ENCODE results near the gene SNAP25. TPM values are rescaled to one million over a fixed set of nuclear protein-coding genes. Genes with fewer than 3 reads are reported as not detected.
A peak's percentile ranks its signal among the peaks of the same experiment; 100 is the strongest.

Gene SNAP25
- total and polyA plus RNA-seq, 2 experiments from 2014 or later = 4.0 to 6.3 TPM

- H3K4me3 ChIP-seq = no peak overlapping the region
- H3K9me3 ChIP-seq (ENCODE audit: low read depth) = no peaks in the 10 kb centered on the region
- TF ChIP-seq CTCF (IDR thresholded peaks at IDR 0.05; ENCODE audit: low read depth, low read length) = no peak
- no peaks in the 10 kb centered on the region for H3K27me3 ChIP-seq
- peak in 1 of 2 donors; percentile 36 for DNase-seq (ENCODE audit: low read depth in 1 of 2, low spot score in 1 of 2)
- peaks cover 7% of the 10 kb centered on the region for H3K4me1 ChIP-seq (ENCODE audit: low read depth)
- H3K36me3 ChIP-seq = no peaks in the 10 kb centered on the region
- H3K27ac ChIP-seq = no peak overlapping the region
These were observed 118.5 kb downstream of the SNAP25 start for GRCh38 chr20:10336959-10337729.

- no peak for DNase-seq (ENCODE audit: low read depth in 1 of 2, low spot score in 1 of 2)
- Histone ChIP-seq H3K9me3 (ENCODE audit: low read depth) (no peaks in the 10 kb centered on the region), H3K4me1 (ENCODE audit: low read depth) (no peaks in the 10 kb centered on the region), H3K36me3 (no peaks in the 10 kb centered on the region), H3K27ac (no peak overlapping the region), H3K4me3 (no peak overlapping the region), H3K27me3 (no peaks in the 10 kb centered on the region)
- TF ChIP-seq CTCF (IDR thresholded peaks at IDR 0.05; ENCODE audit: low read depth, low read length) = no peak
These were observed 120.0 kb downstream of the SNAP25 start for GRCh38 chr20:10338426-10339180.

- Histone ChIP-seq H3K27me3 (no peaks in the 10 kb centered on the region), H3K4me1 (ENCODE audit: low read depth) (no peaks in the 10 kb centered on the region), H3K9me3 (ENCODE audit: low read depth) (no peaks in the 10 kb centered on the region), H3K36me3 (no peaks in the 10 kb centered on the region), H3K27ac (no peak overlapping the region), H3K4me3 (no peak overlapping the region)
- DNase-seq (ENCODE audit: low read depth in 1 of 2, low spot score in 1 of 2) = no peak
- TF ChIP-seq CTCF (IDR thresholded peaks at IDR 0.05; ENCODE audit: low read depth, low read length) = no peak
These were observed 121.0 kb downstream of the SNAP25 start for GRCh38 chr20:10339609-10340008.

- H3K9me3 ChIP-seq (ENCODE audit: low read depth) = no peaks in the 10 kb centered on the region
- no peaks in the 10 kb centered on the region for H3K4me1 ChIP-seq (ENCODE audit: low read depth)
- no peaks in the 10 kb centered on the region for H3K27me3 ChIP-seq
- no peak for TF ChIP-seq CTCF (IDR thresholded peaks at IDR 0.05; ENCODE audit: low read depth, low read length)
- H3K27ac ChIP-seq = no peak overlapping the region
- H3K36me3 ChIP-seq = no peaks in the 10 kb centered on the region
- no peak for DNase-seq (ENCODE audit: low read depth in 1 of 2, low spot score in 1 of 2)
- no peak overlapping the region for H3K4me3 ChIP-seq
These were observed 123.5 kb downstream of the SNAP25 start for GRCh38 chr20:10342152-10342551.

- Histone ChIP-seq H3K36me3 (no peaks in the 10 kb centered on the region), H3K4me3 (no peak overlapping the region), H3K27ac (no peak overlapping the region), H3K4me1 (ENCODE audit: low read depth) (no peaks in the 10 kb centered on the region), H3K9me3 (ENCODE audit: low read depth) (no peaks in the 10 kb centered on the region), H3K27me3 (no peaks in the 10 kb centered on the region)
- DNase-seq (ENCODE audit: low read depth in 1 of 2, low spot score in 1 of 2) = no peak
- TF ChIP-seq CTCF (IDR thresholded peaks at IDR 0.05; ENCODE audit: low read depth, low read length) = no peak
These were observed 126.3 kb downstream of the SNAP25 start for GRCh38 chr20:10344953-10345352.

All from cardiac muscle cell (in vitro differentiated cells and primary cell).